Right lobe of liver (tissue), 4 donors: ENCODE measurements around the gene ASTN1.
A peak's percentile ranks its signal among the peaks of the same experiment; 100 is the strongest.

Experiments used
- POLR2A ChIP-seq: fragments of 450-650 bp; IDR thresholded peaks from one replicate; pipeline ENCODE4 v1.6.1; 2017; ENCODE audit warnings: antibody characterized with exemption, mild to moderate bottlenecking
- TF ChIP-seq, protein P1 (sequence below), 4 donors: fragments of 200-600 bp in 3 of 4; fragments of 450-650 bp in 1 of 4; IDR thresholded peaks; one replicate each; pipeline versions ENCODE4 v1.5.1 to v1.8.0; 2016 to 2022; ENCODE audit warnings: antibody characterized with exemption in 4 of 4, mild to moderate bottlenecking in 2 of 4
- donor health status: DM: no; HTN: no; CAD: no.
- donor health status: DM: no; HTN: no; CAD: no.
- donor health status: DM: no; HTN: yes; CAD: no.

- TF ChIP-seq, protein P1, sequence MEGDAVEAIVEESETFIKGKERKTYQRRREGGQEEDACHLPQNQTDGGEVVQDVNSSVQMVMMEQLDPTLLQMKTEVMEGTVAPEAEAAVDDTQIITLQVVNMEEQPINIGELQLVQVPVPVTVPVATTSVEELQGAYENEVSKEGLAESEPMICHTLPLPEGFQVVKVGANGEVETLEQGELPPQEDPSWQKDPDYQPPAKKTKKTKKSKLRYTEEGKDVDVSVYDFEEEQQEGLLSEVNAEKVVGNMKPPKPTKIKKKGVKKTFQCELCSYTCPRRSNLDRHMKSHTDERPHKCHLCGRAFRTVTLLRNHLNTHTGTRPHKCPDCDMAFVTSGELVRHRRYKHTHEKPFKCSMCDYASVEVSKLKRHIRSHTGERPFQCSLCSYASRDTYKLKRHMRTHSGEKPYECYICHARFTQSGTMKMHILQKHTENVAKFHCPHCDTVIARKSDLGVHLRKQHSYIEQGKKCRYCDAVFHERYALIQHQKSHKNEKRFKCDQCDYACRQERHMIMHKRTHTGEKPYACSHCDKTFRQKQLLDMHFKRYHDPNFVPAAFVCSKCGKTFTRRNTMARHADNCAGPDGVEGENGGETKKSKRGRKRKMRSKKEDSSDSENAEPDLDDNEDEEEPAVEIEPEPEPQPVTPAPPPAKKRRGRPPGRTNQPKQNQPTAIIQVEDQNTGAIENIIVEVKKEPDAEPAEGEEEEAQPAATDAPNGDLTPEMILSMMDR (IDR thresholded peaks at IDR 0.05), result peak in 2 of 4 donors; percentile 12 to 31
- TF ChIP-seq POLR2A, result no peak
Observed at GRCh38 chr1:176954242-176954641, 210.3 kb downstream of the ASTN1 start.
